Brain microvascular endothelial cell (primary cell): ENCODE measurements around the gene DDX46.

Experiments
- DNase-seq: peaks from one replicate; pipeline ENCODE4 v3.0.0-alpha.2; 2020
- H3K27ac ChIP-seq: fragments of 250-450 bp; sonication (Bioruptor Pico); 2 replicates; pipeline ENCODE4 v1.5.1; 2020; ENCODE audit warnings: mild to moderate bottlenecking, moderate library complexity
- H3K27me3 ChIP-seq: fragments of 250-450 bp; sonication (Bioruptor Pico); replicated peaks from 2 replicates; pipeline ENCODE4 v1.5.1; 2020; ENCODE audit warnings: mild to moderate bottlenecking
- H3K36me3 ChIP-seq: fragments of 250-450 bp; sonication (Bioruptor Pico); replicated peaks from 2 replicates; pipeline ENCODE4 v1.5.1; 2020; ENCODE audit warnings: mild to moderate bottlenecking
- H3K4me3 ChIP-seq: 2 replicates; pipeline ENCODE4 v1.5.1; 2011; ENCODE audit warnings: low read depth, mild to moderate bottlenecking, control low read depth, low read length, moderate library complexity
- in situ Hi-C: cut with HindIII; loops from 2 replicates; pipeline ENCODE4 v1.10.0; 2017; ENCODE audit warnings: low sequenced_read_pairs, low pct_ligation_motif_present
- TF ChIP-seq, protein P1 (sequence below): IDR thresholded peaks from 2 replicates; pipeline ENCODE4 v1.5.1; 2011; ENCODE audit warnings: low read depth, mild to moderate bottlenecking, moderate library complexity, low read length, control low read depth, inconsistent platforms; ENCODE audit errors: missing control alignments

Gene DDX46

DNA sequence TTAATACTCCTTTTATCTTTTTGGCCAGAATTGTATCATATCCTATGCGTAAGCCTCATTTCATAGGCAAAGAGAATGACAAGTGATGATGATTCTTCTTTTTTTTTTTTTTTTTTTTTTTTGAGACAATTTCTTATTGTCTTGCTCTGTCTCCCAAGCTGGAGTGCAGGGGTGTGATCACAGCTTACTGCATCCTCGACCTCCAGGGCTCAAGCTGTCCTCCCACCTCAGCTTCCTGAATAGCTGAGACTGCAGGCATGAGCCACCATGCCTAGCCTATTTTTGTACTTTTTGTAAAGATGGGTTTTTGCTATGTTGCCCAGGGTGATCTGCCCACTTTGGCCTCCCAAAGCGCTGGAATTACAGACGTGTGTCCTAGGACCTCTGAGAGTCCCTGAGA is 45.2 kb downstream of the DDX46 start:
- Histone ChIP-seq H3K36me3 (peaks cover 4% of the 10 kb centered on the region), H3K4me3 (no peak overlapping the region), H3K27ac (no peak overlapping the region), H3K27me3 (no peaks in the 10 kb centered on the region)
- no peak for DNase-seq
- TF ChIP-seq, protein P1, sequence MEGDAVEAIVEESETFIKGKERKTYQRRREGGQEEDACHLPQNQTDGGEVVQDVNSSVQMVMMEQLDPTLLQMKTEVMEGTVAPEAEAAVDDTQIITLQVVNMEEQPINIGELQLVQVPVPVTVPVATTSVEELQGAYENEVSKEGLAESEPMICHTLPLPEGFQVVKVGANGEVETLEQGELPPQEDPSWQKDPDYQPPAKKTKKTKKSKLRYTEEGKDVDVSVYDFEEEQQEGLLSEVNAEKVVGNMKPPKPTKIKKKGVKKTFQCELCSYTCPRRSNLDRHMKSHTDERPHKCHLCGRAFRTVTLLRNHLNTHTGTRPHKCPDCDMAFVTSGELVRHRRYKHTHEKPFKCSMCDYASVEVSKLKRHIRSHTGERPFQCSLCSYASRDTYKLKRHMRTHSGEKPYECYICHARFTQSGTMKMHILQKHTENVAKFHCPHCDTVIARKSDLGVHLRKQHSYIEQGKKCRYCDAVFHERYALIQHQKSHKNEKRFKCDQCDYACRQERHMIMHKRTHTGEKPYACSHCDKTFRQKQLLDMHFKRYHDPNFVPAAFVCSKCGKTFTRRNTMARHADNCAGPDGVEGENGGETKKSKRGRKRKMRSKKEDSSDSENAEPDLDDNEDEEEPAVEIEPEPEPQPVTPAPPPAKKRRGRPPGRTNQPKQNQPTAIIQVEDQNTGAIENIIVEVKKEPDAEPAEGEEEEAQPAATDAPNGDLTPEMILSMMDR: no peak
- in situ Hi-C loops: no loop called here

DNA sequence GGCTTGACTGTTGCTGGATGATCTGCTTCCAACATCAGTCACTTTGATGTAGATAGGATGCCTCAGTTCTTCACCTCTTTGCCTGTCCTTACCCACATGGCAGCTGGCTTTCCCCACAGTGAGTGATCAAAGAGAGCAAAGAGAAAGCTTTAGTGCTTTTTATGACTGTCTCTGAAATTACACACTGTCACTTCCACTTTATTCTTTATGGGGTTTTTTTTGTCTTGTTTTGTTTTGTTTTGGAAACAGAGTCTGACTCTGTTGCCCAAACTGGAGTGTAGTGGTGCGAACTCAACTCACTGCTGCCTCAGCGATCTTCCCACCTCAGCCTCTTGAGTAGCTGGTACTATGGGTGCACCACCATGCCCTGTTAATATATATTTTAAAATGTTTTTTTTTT is 54.8 kb downstream of the DDX46 start:
- DNase-seq: no peak
- Histone ChIP-seq H3K27me3 (no peaks in the 10 kb centered on the region), H3K27ac (no peak overlapping the region), H3K4me3 (no peak overlapping the region), H3K36me3 (peaks cover 39% of the 10 kb centered on the region)
- in situ Hi-C loops: no loop called here
- TF ChIP-seq, protein P1: no peak

DNA sequence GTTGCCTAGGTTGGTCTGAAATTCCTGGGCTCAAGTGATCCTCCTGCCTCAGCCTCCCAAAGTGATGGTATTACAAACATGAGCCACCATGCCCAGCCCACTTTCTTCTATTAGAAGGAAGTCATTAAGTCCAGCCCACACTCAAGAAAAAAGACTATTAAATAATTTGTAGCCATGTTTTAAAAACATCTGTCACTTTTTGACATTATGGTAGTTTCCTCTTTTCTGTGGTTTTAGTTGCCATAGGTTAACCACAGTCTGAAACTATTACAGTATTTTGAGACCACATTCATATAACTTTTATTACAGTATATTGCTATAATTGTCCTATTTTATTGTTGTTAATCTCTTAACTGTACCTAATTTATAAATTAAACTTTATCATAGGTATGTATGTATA is 55.2 kb downstream of the DDX46 start:
- in situ Hi-C loops: no loop called here
- Histone ChIP-seq H3K27ac (no peak overlapping the region), H3K27me3 (no peaks in the 10 kb centered on the region), H3K36me3 (peaks cover 42% of the 10 kb centered on the region), H3K4me3 (no peak overlapping the region)
- TF ChIP-seq, protein P1: no peak
- no peak for DNase-seq

DNA sequence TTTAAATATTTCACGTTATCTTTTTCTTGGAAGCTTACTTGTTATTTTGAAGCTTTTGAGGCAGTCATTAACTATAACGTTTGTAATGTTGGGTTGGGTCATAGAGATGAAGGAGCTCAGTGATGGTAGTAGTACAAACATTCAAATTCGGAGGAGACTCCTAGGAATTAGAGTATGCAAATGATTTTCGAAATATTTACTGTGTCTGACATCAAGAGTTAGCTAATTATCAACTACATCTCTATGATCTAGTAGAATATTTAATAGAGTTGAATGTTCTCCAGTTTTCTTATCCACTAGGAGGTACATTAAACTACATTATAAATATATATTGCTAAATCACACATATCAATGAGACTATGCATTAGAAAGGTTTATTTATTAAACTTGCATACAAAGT is 58.4 kb downstream of the DDX46 start:
- TF ChIP-seq, protein P1: no peak
- Histone ChIP-seq H3K36me3 (peaks cover 48% of the 10 kb centered on the region), H3K4me3 (no peak overlapping the region), H3K27ac (no peak overlapping the region), H3K27me3 (no peaks in the 10 kb centered on the region)
- no peak for DNase-seq
- in situ Hi-C loops: no loop called here

DNA sequence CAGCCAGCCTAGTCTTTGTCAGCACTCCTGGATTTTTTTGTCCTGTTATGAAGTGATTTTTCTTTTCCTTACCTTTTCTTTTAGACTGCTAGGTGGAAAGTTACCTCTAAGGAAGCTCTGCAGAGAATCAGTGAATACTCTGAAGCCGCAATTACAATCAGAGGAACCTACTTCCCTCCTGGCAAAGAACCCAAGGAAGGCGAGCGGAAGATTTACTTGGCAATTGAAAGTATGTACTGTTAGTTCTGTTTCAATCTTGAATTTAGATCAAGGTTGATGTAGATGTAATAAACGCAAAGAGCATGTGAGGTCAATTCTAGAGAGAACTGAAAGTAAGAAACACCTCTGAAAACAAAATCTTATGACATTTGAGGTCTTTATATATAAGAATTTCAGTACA is 60.2 kb downstream of the DDX46 start:
- no peak overlapping the region for H3K4me3 ChIP-seq
- H3K27ac ChIP-seq: no peak overlapping the region
- H3K27me3 ChIP-seq: no peaks in the 10 kb centered on the region
- in situ Hi-C loops: no loop called here
- TF ChIP-seq, protein P1: no peak
- peaks cover 44% of the 10 kb centered on the region for H3K36me3 ChIP-seq
- no peak for DNase-seq

DNA sequence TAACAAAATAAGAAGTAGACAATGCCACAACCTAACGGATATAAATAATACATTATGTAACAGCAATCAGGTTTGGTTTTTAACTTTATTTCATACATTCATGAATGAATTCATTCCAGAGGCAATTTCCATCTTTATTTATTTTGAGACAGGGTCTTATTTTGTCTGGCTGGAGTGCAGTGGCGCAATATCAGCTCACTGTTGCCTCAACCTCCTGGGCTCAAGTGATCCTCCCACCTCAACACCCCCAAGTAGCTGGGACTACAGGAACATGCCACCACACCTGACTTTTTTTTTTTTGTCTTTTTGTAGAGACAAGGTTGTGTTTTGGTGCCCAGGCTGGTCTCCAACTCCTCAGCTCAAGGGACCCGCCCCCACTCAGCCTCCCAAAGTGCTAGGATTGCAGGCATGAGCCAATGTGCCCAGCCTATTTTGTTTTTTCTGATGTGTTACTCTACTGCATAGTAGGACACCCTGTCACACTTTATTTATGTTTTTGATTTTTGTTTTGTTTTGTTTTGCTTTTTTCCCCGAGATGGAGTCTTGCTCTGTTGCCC is 60.9 kb downstream of the DDX46 start:
- TF ChIP-seq, protein P1: no peak
- no peak for DNase-seq

More for the DNA sequence above, 60.9 kb downstream of the DDX46 start:
- Histone ChIP-seq H3K4me3 (no peak overlapping the region), H3K27me3 (no peaks in the 10 kb centered on the region), H3K27ac (no peak overlapping the region), H3K36me3 (peaks cover 42% of the 10 kb centered on the region)
- in situ Hi-C loops: no loop called here
